ENCODE measurements around the gene EML4.

EML4 gene

DNA sequence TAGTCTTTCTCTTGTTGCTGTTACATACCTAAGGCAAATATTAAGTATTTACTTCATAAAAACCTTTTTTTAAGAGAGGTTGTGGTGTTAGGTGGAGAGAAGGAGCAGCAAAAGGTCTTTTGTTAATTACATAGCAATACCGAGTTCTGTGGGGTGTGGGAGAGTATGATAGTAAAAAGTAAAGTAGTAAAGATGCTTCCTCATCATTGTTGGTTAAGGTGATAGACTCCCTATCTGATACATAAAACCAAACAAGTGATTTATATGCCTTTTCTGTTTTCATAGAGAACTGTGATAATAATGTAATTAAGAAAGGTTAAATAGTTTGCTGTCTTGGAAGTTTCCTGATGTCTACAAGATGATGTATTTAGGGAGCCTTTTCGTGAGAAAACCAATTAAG, 75.4 kb downstream of the EML4 start:
- no peak overlapping the region for H3K4me3 ChIP-seq (ENCODE audit: low read depth, low read length)
- in situ Hi-C loops (cut with HindIII; ENCODE audit: low sequenced_read_pairs) = no loop called here
- TF ChIP-seq, protein P1, sequence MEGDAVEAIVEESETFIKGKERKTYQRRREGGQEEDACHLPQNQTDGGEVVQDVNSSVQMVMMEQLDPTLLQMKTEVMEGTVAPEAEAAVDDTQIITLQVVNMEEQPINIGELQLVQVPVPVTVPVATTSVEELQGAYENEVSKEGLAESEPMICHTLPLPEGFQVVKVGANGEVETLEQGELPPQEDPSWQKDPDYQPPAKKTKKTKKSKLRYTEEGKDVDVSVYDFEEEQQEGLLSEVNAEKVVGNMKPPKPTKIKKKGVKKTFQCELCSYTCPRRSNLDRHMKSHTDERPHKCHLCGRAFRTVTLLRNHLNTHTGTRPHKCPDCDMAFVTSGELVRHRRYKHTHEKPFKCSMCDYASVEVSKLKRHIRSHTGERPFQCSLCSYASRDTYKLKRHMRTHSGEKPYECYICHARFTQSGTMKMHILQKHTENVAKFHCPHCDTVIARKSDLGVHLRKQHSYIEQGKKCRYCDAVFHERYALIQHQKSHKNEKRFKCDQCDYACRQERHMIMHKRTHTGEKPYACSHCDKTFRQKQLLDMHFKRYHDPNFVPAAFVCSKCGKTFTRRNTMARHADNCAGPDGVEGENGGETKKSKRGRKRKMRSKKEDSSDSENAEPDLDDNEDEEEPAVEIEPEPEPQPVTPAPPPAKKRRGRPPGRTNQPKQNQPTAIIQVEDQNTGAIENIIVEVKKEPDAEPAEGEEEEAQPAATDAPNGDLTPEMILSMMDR (IDR thresholded peaks at IDR 0.05; ENCODE audit: low read depth, low read length, missing control alignments) = no peak
- no peak for DNase-seq (ENCODE audit: low read depth)

DNA sequence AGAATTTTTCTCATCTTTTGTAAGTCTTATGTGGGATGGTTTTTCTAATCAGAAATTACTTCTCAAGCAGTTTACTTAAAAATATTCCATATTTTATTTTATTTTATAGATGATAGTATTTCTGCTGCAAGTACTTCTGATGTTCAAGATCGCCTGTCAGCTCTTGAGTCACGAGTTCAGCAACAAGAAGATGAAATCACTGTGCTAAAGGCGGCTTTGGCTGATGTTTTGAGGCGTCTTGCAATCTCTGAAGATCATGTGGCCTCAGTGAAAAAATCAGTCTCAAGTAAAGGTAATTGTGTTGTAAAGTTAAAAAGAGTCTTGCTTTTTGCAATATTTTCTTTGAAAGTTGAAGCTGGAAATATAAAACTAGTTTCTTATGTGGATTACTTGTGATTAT, 76.2 kb downstream of the EML4 start:
- TF ChIP-seq, protein P1 (IDR thresholded peaks at IDR 0.05; ENCODE audit: low read depth, low read length, missing control alignments) = no peak
- H3K4me3 ChIP-seq (ENCODE audit: low read depth, low read length) = no peak overlapping the region
- in situ Hi-C loops (cut with HindIII; ENCODE audit: low sequenced_read_pairs) = no loop called here
- no peak for DNase-seq (ENCODE audit: low read depth)

DNA sequence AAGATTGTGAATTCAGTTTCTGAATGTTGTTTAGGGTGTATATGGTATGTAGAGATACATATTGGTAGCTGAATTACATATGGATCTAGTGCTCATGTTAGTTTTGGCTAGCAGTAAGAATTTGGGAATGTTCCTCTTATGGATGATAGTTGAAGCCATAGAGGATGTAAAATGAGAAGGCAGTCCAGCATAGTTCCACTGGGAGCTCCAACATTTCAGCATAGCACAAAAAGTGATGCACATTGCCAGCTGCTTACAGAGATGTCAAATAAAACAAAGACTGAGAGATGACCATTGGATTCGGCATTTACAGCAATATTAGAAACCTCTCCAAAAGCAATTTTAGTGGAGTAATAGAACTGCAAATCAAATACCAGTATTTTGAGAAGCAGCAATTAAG, 77.4 kb downstream of the EML4 start:
- in situ Hi-C loops (cut with HindIII; ENCODE audit: low sequenced_read_pairs) = no loop called here
- no peak for DNase-seq (ENCODE audit: low read depth)
- TF ChIP-seq, protein P1 (IDR thresholded peaks at IDR 0.05; ENCODE audit: low read depth, low read length, missing control alignments) = no peak
- no peak overlapping the region for H3K4me3 ChIP-seq (ENCODE audit: low read depth, low read length)

DNA sequence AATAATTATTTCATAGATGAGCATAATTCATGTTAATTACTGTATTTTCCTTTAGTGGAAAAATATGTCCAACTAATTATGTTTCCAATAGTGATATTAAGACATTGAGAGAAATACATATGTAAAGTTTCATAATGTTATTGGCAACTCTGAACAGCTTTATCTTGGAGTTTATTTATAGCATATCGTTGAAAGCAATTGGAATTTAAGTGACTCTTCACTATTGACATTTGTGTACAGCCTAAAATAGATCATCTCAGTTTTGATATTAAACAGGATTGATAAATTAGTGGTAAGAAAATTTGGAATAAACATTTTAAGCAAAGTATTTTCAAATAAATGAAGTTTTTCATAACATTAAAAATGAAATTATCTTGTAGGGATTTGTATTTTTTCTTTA, 79.7 kb downstream of the EML4 start:
- DNase-seq (ENCODE audit: low read depth) = no peak
- TF ChIP-seq, protein P1 (IDR thresholded peaks at IDR 0.05; ENCODE audit: low read depth, low read length, missing control alignments) = no peak
- no peak overlapping the region for H3K4me3 ChIP-seq (ENCODE audit: low read depth, low read length)
- in situ Hi-C loops (cut with HindIII; ENCODE audit: low sequenced_read_pairs) = no loop called here

DNA sequence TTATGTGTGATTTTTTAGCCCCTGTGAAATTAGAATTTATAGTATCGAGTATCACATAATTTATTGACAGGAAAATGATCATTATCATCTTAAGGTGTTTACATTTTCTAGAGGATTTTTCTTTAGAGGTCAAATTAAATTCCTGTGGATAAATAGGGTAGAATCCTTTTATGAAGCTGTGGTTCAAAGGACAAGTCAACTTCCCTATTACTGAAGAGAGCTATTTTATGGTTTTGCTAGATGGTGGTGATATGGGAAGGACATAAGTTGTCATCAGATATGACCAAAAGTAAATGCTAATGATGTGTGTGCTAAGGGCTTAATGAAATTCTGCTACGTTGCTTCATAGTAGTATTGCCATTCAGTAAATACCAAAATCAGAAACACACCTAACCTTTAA, 80.1 kb downstream of the EML4 start:
- in situ Hi-C loops (cut with HindIII; ENCODE audit: low sequenced_read_pairs) = no loop called here
- H3K4me3 ChIP-seq (ENCODE audit: low read depth, low read length) = no peak overlapping the region
- no peak for DNase-seq (ENCODE audit: low read depth)
- TF ChIP-seq, protein P1 (IDR thresholded peaks at IDR 0.05; ENCODE audit: low read depth, low read length, missing control alignments) = no peak

DNA sequence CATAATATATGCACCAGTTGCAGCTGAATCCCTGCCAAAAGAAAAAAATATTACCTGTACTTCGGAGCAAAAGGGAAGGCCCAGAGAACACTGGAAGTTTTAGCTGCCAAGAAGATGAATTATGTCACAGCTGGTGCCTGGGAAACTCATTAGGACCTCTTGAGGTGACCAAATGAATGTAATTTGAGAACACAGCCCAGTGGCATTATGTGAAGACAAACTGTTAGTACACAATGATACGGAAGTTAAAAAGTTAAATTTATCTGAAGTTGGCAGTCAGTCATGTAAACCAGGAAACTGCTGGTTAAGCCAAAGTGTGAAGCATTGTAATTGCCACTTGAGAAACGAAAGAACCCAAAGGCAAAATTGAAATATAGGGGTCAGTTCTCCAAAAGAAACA, 80.7 kb downstream of the EML4 start:
- no peak overlapping the region for H3K4me3 ChIP-seq (ENCODE audit: low read depth, low read length)
- in situ Hi-C loops (cut with HindIII; ENCODE audit: low sequenced_read_pairs) = no loop called here
- TF ChIP-seq, protein P1 (IDR thresholded peaks at IDR 0.05; ENCODE audit: low read depth, low read length, missing control alignments) = no peak
- DNase-seq (ENCODE audit: low read depth) = peak; percentile 44

DNA sequence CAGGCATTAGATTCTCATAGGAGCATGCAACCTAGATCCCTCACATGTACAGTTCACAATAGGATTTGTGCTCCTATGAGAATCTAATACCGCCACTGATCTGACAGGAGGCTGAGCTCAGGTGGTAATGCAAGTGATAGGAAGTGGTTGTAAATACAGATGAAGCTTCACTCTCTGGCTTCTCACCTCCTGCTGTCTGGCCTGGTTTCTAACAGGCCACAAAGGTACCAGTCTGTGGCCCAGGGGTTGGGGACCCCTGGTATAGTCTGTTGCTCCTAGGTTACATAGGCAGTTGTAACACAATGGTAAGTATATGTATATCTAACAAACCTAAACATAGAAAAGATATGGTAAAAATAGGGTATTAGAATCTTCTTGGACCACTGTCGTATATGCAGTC, 81.8 kb downstream of the EML4 start:
- DNase-seq (ENCODE audit: low read depth) = no peak
- TF ChIP-seq, protein P1 (IDR thresholded peaks at IDR 0.05; ENCODE audit: low read depth, low read length, missing control alignments) = no peak
- no peak overlapping the region for H3K4me3 ChIP-seq (ENCODE audit: low read depth, low read length)
- in situ Hi-C loops (cut with HindIII; ENCODE audit: low sequenced_read_pairs) = no loop called here

Measured in astrocyte of the cerebellum (primary cell).